Placental pericyte (primary cell): ENCODE results near the gene ZDBF2. TPM values are rescaled to one million over a fixed set of nuclear protein-coding genes. Genes with fewer than 3 reads are reported as not detected.

Source experiments
- small RNA-seq: library from RNA; depleted of rRNA; stranded (forward); fragments of <200 nt; gene quantifications from one replicate; pipeline ENCODE3, GENCODE V24; 2012; ENCODE audit warnings: low replicate concordance
- total RNA-seq: library from RNA; depleted of rRNA; stranded (reverse); fragments of >200 nt; gene quantifications from 2 replicates; pipeline ENCODE4 v1.2.3, GENCODE V29; 2012

Gene ZDBF2
- 15.2 and 36.1 TPM in 2 replicates for total RNA-seq

DNA sequence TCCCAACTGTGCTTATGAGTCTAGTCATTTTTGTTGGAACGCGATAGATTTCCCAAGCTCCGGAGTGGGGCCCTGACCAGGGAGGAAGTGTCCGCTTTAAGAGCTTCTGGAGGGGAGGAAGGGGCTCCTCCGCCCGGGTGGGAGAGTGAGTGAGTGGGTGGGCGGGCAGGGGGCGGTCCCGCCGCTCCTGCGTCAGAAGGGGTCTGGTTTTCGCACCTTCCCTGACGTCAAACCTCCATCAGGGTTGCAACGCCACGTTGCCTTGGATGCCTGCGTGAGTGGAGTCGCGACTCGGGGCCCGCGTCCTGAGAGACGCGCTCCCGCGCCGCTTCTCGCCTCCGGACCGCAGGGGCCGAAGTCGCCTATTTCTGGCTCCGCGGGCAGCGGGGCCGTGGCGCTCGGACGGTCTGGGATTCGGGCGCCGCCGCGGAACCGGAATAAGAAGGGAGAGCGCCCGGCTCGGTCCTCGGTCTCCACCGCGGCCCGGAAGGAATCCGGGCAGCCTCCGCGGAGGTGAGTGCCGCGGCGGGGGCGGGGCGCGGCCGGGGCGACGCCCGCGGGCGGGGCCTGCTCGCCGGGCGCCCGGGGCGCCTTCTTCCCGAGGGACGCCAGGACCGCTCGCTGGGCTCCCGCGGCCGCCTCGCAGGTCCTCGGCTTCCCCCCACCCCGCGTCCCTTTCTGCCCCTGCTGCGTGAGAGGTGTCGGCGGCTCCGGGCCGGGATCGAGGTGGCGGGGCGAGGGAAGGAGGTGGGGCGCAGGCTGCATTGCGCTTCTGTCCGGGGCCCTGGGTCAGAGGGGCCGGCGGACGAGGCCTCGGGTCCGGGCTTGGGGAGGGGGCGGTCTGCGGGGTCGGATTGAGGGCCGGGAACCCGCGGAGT is at the start of gene ZDBF2:
TSS of gene ZDBF2 (plus strand) at position 230 of the 878 bp plus-strand sequence. CDS start 7,187 bp downstream, outside the sequence.

Small RNA genes within 50 kb of the gene (small RNA-seq; reads per million reads assigned to genes)
- not detected for gene HMGN1P6
- not detected for gene RN7SKP260

Other genes starting within 250 kb of the ZDBF2 start
- gene INO80D, start 188.5 kb upstream of the ZDBF2 start, total RNA-seq: 7.7 and 12.9 TPM in 2 replicates
- 122 and 123 TPM in 2 replicates for gene NDUFS1, start 115.2 kb upstream of the ZDBF2 start, total RNA-seq
- 328 and 589 TPM in 2 replicates for gene EEF1B2, start 114.8 kb upstream of the ZDBF2 start, total RNA-seq
- gene ADAM23, start 168.9 kb downstream of the ZDBF2 start, total RNA-seq: 3.9 and 11.6 TPM in 2 replicates